ENCODE data around the gene SMPD3. TPM values are rescaled to one million over a fixed set of nuclear protein-coding genes. Genes with fewer than 3 reads are reported as not detected.

SMPD3 gene
- polyA plus RNA-seq, 3 donors from 2014 or later: 4.2 to 9.8 (median 7.5) TPM

DNA sequence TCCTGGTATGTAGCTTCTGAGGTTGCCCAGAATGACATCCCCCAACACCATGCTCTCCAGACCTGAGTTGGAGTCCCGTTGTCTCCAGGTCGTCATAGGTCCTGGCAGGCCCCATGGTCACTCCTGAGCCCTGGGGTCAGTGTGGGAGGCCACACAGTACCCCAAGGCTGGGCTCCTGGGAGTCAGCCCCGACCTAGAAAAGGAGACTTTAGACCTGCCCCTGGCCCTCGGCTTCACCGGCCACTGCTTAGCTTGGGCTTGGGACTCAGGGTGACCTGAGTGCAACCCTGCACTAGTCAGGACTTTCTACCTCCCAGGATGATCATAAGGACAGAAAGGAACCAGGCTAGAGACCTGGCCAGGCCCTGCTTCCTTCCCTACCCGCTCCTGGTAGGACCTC is 71.7 kb downstream of the SMPD3 start:
- peaks cover 0 to 10% of the 10 kb centered on the region in 2 donors for H3K4me1 Mint-ChIP-seq
- no peaks in the 10 kb centered on the region for H3K9me3 Mint-ChIP-seq
- H3K27me3 Mint-ChIP-seq (ENCODE audit: low read depth in 3 of 3): peaks cover 2 to 5% (median 4%) of the 10 kb centered on the region in 3 donors
- no peak overlapping the region for H3K4me3 Mint-ChIP-seq
- H3K27ac Mint-ChIP-seq: no peak overlapping the region
- DNase-seq: no peak
- H3K36me3 Mint-ChIP-seq: no peaks in the 10 kb centered on the region

DNA sequence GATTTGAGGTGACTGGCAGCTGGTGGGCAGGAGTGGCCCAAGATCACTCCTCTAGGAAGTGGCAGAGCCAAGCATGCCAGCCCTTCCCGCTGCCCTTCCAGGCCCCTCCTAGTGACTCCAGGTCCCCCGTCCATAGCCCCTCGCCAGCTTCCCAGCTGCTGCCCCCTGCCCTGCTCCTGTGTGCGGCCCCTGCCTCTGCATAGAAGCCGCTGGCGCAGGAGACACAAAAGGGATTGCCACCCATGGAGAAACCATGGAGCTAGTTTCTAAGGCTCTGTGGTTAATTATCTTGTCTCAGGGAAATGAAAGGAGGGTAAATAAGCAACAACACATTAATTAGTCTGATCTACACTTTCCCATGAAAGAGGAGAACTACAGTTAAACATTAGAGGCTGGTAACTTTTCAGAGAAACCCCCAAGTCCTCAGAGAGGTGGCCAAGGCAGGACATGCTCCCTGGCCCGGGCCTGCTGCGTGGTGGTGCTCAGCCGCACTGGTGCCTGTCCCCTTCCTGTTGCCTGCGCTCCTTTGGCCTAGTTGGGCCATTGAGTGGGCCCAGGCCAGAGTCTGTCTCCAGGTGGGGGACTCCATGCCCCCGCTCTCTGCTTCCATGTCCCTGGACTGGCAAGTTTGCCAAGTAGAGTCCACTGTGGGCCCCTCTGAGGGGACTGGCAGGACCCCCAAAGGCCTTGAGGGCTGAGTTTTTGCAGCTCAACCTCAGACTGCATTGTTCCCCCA is 72.3 kb downstream of the SMPD3 start:
- no peak for DNase-seq
- peaks cover 2 to 5% (median 4%) of the 10 kb centered on the region in 3 donors for H3K27me3 Mint-ChIP-seq (ENCODE audit: low read depth in 3 of 3)
- no peaks in the 10 kb centered on the region for H3K9me3 Mint-ChIP-seq
- no peaks in the 10 kb centered on the region for H3K36me3 Mint-ChIP-seq
- H3K4me3 Mint-ChIP-seq: no peak overlapping the region
- peaks cover 2 to 14% of the 10 kb centered on the region in 2 donors for H3K4me1 Mint-ChIP-seq
- no peak overlapping the region for H3K27ac Mint-ChIP-seq

DNA sequence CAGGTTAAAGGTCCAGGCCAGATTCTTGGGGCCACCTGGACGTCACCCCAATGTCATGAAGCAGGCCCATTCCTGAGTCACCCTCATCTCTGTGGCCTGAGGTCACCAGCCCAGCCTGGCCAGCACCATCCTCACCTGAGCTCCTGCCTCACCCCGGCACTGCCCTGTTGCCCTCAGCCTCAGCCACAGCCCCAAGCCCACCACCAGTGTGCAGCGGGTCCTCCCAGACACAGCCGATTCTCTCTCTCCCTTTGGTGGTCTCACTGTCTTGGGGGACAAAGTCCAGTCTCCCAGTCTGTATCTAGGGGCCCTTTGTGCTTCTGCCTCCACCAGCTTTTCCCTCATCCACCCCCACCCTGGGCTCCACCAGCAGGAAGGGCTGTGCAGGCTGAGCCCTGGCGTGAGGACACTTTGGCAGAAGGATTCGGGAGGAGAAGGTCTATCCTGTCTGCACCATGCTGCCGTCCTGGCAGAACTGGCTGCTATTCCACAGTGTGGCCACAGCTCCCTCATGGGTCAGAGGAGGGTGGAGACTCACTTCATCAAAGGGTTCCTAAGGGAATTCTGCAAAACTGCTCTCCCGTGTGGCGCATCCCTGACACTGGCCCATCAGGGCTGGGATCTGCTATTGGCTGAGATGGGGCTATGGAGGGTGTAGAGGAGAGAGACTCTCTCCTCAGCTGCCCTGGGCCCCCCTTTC is 73.2 kb downstream of the SMPD3 start:
- Mint-ChIP-seq H3K36me3 (no peaks in the 10 kb centered on the region), H3K4me1 (peaks cover 11 to 22% of the 10 kb centered on the region in 2 donors), H3K27me3 (ENCODE audit: low read depth in 3 of 3) (peaks cover 2 to 5% (median 4%) of the 10 kb centered on the region in 3 donors), H3K9me3 (no peaks in the 10 kb centered on the region), H3K27ac (no peak overlapping the region), H3K4me3 (no peak overlapping the region)
- DNase-seq: no peak

DNA sequence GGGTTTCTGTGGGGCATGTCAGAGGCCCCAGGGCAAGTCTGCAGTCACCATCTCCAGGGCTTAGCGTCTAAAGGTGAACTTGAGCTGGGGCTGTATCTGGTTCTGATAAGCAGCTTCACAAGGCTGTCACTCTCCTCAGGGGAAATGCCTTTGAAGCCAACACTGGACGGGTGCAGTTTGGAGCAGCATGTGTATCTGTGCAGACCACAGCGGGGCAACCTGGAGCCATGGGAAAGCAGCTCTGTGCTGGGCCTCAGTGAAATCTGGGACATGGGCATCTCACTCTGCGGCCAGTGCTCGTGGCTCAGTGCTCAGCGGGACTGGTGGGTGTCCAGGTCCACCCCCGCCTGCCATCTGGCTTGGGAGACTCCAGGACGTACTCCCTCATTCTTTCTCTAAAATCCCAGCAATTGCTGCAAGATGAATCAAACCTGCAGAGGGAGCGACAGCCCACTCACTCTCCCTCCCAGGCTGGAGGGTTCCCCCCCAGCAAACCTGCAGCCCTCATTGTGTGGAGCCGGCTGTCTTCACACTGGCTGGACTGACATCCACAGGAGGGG is 74.0 kb downstream of the SMPD3 start:
- Mint-ChIP-seq H3K27ac (no peak overlapping the region), H3K4me3 (no peak overlapping the region), H3K27me3 (ENCODE audit: low read depth in 3 of 3) (peaks cover 2 to 5% (median 4%) of the 10 kb centered on the region in 3 donors), H3K9me3 (no peaks in the 10 kb centered on the region), H3K36me3 (no peaks in the 10 kb centered on the region), H3K4me1 (peaks cover 19 to 30% of the 10 kb centered on the region in 2 donors)
- no peak for DNase-seq

DNA sequence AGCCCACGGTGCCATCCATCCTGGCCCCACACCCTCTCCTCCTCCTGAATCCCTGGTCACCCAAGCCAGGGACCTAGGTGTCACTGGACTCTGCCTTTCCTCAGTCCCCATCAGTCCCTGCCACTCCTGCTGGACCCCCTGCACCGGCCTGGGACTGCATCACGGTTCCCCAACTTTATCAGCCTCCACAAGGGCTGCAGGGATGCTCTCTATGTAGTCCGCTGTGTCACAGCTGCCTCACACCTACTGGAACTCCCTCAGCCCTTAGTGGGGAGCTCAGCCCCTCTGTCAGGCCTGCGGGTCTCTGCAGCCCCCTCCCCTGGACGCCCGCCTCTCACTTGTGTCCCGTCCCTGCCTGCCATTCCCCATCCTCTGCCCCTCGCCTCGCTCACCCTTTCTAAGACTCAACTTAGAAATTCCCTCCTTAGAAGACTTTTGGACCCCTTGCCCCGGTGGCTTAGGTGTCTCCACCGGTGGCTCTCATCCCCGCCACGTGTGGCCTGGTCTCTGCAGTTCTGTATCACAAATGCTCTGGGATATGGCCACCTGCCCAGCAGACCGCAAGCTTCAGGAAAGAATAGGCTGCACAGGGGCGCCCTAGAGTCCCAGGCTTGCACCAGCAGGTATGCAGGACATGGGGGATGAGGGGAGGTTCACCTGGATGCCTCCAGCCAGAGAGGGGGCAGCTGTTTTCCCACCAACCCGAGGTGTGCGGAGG is 74.6 kb downstream of the SMPD3 start:
- Mint-ChIP-seq H3K4me1 (peaks cover 25 to 36% of the 10 kb centered on the region in 2 donors), H3K4me3 (no peak overlapping the region), H3K9me3 (no peaks in the 10 kb centered on the region), H3K27me3 (ENCODE audit: low read depth in 3 of 3) (peaks cover 2 to 5% (median 4%) of the 10 kb centered on the region in 3 donors), H3K27ac (peak overlapping the region in 1 of 6 donors; percentile 67), H3K36me3 (no peaks in the 10 kb centered on the region)
- DNase-seq: no peak

DNA sequence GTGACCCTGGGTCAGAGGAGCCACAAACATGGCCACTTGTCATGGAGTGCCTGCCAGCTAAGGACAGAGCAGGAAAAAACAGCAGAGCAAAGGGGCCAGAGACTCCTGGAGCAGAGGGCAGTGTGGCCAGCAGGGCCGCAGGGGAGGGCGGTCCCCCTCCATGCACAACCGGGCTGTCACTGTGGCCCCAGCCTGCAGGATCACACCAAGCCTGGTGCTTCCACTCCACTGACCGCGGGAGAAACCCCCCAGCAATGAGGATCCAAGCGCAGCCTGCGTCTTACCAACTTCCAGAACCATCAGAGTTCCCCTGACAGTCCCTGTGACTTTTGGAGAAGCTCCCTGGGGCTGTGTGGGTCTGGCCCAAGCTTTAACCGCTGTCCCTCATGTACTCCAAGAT is 75.5 kb downstream of the SMPD3 start:
- no peak for DNase-seq
- H3K4me1 Mint-ChIP-seq: peaks cover 34 to 44% of the 10 kb centered on the region in 2 donors
- no peaks in the 10 kb centered on the region for H3K36me3 Mint-ChIP-seq
- no peaks in the 10 kb centered on the region for H3K9me3 Mint-ChIP-seq
- peaks cover 2 to 8% (median 5%) of the 10 kb centered on the region in 3 donors for H3K27me3 Mint-ChIP-seq (ENCODE audit: low read depth in 3 of 3)
- H3K27ac Mint-ChIP-seq: no peak overlapping the region
- H3K4me3 Mint-ChIP-seq: no peak overlapping the region

DNA sequence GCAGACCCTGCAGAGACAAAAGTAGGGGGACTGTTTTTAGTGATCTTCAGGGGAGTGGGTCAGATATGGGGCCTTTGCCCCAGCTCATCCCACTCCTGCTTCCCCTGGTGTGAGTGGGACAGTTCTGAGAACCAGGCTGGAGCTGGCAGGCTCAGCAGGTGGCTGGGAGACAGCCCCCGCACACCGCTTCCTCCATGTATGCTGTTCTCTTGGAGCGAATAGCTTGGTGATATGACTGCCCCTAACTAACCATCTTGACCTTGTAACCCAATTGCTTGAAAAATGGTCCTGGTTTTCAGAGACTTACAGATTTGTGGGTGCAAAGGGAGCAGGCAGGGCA is 76.0 kb downstream of the SMPD3 start:
- no peak overlapping the region for H3K4me3 Mint-ChIP-seq

DNA sequence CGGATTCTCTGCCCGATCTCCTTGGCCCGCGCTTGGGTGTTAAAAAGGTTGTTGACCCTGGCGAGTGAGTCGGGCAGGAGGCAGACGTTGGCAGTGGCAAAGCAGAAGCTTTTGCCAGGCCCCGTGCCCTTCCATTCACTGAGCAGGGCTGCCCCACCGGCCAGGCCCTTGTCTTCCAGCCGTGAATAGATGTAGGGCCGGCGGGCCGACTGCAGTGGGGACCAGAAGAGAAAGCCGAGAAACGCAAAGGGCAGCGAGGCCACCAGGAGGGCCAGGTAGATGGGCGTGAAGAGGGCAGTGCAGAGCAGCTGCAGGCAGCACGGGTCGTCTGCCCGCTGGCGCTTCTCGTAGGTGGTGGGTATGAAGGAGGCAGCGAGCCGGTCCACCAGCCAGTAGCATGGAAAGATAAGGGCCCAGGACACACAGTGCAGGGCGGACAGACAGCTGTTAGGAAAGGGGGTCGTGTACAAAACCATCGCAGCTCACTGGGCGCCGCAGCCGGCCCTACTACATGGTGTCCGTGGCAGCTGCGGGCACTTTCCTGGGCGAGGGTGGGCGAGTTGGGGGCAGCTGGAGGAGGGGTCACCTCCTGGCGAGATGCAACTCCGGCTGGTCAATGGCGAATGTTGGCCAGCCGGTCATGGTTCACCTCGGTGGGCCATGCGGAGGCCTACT is 76.5 kb downstream of the SMPD3 start:
- H3K36me3 Mint-ChIP-seq: no peaks in the 10 kb centered on the region
- peaks cover 44 to 48% of the 10 kb centered on the region in 2 donors for H3K4me1 Mint-ChIP-seq
- H3K4me3 Mint-ChIP-seq: no peak overlapping the region
- H3K9me3 Mint-ChIP-seq: no peaks in the 10 kb centered on the region
- no peak overlapping the region for H3K27ac Mint-ChIP-seq
- H3K27me3 Mint-ChIP-seq (ENCODE audit: low read depth in 3 of 3): peaks cover 2 to 8% (median 5%) of the 10 kb centered on the region in 3 donors
- no peak for DNase-seq

More for the DNA sequence above, 76.0 kb downstream of the SMPD3 start:
- H3K36me3 Mint-ChIP-seq: no peaks in the 10 kb centered on the region
- H3K4me1 Mint-ChIP-seq: peaks cover 39 to 45% of the 10 kb centered on the region in 2 donors
- H3K27ac Mint-ChIP-seq: no peak overlapping the region
- H3K27me3 Mint-ChIP-seq (ENCODE audit: low read depth in 3 of 3): peaks cover 2 to 8% (median 5%) of the 10 kb centered on the region in 3 donors
- DNase-seq: no peak
- no peaks in the 10 kb centered on the region for H3K9me3 Mint-ChIP-seq

DNA sequence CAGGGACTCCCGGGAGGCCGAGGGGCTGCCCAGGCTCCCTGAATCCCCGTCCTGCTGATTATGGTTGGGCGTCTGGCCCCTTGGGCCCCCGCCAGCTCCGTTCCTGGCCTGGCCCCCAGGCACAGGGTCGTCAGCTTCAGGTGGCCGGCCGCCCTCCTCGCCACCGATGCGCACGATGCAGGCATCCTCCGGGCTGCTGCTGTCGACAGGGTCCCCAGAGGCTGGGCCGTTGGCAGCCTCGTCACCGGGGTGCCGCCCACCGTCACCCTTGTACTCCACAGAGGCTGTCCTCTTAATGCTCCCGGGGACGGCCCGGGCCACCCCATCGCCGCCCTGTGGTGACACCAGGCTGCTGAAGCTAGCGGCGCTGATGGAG is 77.0 kb downstream of the SMPD3 start:
- peaks cover 44 to 48% of the 10 kb centered on the region in 2 donors for H3K4me1 Mint-ChIP-seq
- H3K27me3 Mint-ChIP-seq (ENCODE audit: low read depth in 3 of 3): peaks cover 2 to 8% (median 5%) of the 10 kb centered on the region in 3 donors
- H3K9me3 Mint-ChIP-seq: no peaks in the 10 kb centered on the region
- peak overlapping the region in 1 of 6 donors; percentile 84 for H3K27ac Mint-ChIP-seq
- DNase-seq: no peak
- H3K4me3 Mint-ChIP-seq: peak overlapping the region in 1 of 5 donors; percentile 82
- H3K36me3 Mint-ChIP-seq: no peaks in the 10 kb centered on the region

DNA sequence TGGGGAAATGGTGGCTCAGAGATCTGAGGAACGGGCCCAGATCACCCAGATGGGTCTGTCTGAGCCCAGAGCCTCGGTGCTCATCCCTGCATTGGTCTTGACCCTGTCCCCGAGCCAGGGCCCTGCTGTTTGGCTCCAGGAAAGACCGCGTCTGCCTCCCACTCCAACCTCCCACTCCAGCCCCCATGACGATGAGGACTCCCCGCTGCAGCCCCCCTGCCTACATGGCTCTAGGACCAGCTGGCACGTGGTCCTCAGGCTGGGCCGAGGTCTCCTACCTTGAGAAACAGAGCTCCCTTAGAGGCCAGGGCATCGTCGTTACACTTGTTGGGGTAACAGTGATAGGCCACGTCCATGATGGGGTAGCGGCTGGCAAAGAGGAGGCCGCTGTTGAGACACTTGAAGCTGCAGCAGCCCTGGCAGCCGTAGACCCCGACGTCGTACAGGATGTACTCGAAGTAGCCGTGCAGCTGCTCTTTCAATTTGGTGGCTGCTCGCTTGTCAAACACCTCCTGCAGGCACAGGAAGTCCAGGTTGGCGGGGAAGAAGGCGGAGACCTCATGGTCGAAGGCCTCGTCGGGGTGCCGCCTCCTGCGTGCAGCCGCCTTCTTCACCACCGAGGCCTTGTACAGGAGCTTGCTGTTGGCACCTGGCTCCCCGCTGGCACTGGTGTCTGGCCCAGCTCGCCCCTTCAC is 77.6 kb downstream of the SMPD3 start:
- DNase-seq: peak; percentile 56 to 75 (median 63)
- no peaks in the 10 kb centered on the region for H3K36me3 Mint-ChIP-seq
- H3K27me3 Mint-ChIP-seq (ENCODE audit: low read depth in 3 of 3): peaks cover 2 to 8% (median 5%) of the 10 kb centered on the region in 3 donors
- no peaks in the 10 kb centered on the region for H3K9me3 Mint-ChIP-seq
- H3K4me3 Mint-ChIP-seq: peak overlapping the region; percentile 66 to 82 (median 70)
- H3K27ac Mint-ChIP-seq: peak overlapping the region; percentile 44 to 92 (median 76)
- H3K4me1 Mint-ChIP-seq: peaks cover 44 to 48% of the 10 kb centered on the region in 2 donors

DNA sequence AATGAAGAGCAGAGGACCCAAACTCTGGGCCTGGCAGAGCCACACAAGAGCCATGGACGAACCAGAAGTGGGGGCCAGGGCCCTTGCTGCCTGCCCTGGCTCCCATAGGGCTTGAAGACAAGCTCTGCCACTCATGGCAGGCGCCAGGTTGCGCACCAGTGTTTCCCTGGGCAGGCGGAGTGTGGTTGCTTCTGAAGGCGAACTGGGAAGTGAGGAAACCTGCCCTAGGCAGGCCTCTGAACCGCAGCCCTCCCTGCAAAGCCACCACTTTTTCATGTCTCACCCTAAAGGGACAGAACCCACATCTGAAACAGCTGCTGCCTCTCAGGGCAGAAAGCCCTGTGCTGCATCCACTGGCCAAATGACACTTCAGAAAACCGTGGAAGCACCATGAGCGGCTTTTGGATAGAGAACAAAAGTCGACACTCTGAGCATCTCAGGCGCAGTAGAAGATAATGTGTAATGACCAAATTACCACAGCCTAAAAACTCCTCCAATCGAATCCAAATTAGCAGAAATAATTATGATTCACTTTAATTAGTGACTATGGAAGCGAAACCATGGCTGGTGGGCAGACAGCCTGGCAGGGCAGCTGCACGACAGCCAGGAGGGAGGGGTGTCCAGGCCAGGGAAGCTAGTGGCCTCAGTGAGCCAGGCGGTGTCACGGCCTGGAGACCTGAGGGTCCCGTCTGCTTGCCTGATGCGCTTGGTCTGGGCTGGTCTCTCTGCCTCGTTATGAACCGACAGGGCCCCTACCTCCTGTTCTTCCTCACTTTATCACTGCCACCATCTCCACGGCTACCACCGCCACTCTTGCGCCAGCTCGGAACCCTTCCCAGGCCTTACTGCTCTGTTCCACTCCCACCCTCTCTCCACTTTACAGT is 78.4 kb downstream of the SMPD3 start:
- Mint-ChIP-seq H3K36me3 (no peaks in the 10 kb centered on the region), H3K9me3 (no peaks in the 10 kb centered on the region), H3K4me1 (peaks cover 44 to 48% of the 10 kb centered on the region in 2 donors), H3K27ac (peak overlapping the region; percentile 18 to 92 (median 80)), H3K4me3 (peak overlapping the region; percentile 66 to 82 (median 70)), H3K27me3 (ENCODE audit: low read depth in 3 of 3) (peaks cover 2 to 8% (median 5%) of the 10 kb centered on the region in 3 donors)
- DNase-seq: peak; percentile 41 to 54 (median 50)

DNA sequence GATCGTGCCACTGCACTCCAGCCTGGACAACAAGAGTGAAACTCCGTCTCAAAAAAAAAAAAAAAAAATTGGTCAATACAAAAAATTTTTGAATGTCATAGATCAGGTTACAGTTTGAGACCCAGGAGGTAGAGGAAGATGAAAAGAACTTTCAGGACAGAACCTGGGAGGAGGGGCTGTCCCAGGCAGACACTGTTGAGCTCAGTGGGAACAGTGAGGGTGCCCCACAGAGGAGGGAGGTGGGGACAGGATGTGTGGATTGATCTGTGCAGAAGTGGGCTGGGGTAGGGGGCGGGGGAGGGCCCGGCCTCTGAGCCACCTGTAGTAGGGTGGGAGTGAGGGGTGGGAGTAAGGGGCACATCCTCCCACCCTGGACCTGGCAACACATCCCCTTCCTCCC is 79.1 kb downstream of the SMPD3 start:
- no peak for DNase-seq
- Mint-ChIP-seq H3K4me1 (peaks cover 44 to 48% of the 10 kb centered on the region in 2 donors), H3K36me3 (no peaks in the 10 kb centered on the region), H3K27me3 (ENCODE audit: low read depth in 3 of 3) (peaks cover 2 to 9% (median 5%) of the 10 kb centered on the region in 3 donors), H3K27ac (peak overlapping the region in 4 of 6 donors; percentile 26 to 92 (median 79)), H3K4me3 (peak overlapping the region; percentile 30 to 82 (median 67)), H3K9me3 (no peaks in the 10 kb centered on the region)
